ENCODE data around the gene ZNF205.
"Not testable (repeated sequence)": the region's sequence is repeated elsewhere in the genome, so short reads cannot be mapped to it uniquely, and the experiment has no call there.

The ZNF205 gene
- 0 to 0.54 (median 0.04) reads per million in 4 experiments for total RNA-seq

DNA sequence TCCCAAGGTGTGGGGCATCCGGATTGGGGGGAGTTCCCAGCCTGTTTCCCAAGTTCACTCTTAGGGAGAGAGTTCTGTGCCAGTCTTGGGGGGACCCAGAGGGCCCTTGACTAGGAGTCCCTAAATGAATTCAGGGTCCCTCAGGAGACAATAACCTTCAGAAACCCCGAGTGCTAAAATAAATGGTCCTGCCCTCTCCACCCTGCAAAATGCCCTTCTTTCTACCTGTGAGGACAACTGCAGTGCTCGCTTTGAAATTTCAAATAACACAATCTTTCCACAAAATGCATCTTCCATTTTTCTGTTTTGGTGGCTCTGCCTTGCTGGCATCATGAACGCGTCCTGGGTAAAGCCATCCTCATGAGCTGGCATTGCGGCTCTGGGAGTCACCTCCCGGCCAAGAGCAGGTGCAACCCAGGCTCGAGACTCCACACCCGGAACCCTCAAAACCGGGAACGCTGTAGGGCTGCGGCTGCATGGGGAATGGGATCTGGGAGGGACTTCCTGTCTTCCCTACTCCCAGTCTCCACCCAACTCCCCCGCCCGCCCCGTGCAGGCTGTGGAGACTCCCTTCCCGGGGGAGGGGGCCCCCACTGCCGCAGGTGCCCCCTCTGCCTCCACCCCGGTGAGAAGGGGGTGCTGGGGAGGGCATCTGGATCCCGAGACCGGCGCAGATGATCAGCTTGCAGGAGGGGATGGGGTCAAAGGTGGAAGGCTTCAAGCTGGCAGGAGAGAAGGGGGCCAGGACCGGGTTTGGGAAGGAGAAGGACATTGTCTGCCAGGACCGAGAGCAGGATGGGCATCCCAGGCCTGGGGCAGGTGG lies at the start of gene ZNF205:
TSS of gene ZNF205 (plus strand) at position 529 of the 823 bp plus-strand sequence. CDS start 845 bp downstream, outside the sequence.
- no peak for DNase-seq

DNA sequence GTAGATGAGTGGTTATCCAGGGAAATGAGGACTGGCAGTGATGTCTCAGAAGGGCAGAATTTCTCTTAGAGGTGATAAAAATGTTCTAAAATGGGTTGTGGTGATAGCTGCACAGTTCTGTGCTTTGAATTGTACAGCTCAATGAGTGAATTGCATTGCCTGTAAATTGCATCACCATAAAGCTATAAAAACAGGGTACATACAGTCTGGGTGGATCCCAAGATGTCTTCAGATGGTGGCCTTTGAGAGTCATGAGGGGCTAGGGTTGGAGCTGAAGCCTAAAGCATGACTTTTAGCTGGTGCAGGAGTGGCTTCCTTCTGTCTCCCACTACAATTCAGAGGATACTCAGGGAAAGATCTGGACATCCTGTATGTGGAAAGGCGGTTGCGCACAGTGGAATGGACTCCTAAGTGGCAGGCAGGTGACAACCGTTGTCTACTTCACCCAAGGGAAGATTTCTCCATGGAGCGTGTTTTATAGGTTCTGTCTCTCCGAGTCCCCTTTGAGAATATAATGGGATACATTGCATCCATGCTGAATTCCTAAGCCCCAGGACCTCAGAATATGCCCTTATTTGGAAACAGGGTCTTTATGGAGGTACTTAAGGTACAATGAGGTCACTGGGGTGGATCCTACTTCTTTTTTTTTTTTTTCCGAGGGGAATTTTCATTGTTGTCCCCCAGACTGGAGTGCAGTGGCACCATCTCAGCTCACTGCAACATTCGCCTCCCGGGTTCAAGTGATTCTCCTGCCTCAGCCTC lies 48.6 kb upstream of the ZNF205 start:
- no peak for DNase-seq

DNA sequence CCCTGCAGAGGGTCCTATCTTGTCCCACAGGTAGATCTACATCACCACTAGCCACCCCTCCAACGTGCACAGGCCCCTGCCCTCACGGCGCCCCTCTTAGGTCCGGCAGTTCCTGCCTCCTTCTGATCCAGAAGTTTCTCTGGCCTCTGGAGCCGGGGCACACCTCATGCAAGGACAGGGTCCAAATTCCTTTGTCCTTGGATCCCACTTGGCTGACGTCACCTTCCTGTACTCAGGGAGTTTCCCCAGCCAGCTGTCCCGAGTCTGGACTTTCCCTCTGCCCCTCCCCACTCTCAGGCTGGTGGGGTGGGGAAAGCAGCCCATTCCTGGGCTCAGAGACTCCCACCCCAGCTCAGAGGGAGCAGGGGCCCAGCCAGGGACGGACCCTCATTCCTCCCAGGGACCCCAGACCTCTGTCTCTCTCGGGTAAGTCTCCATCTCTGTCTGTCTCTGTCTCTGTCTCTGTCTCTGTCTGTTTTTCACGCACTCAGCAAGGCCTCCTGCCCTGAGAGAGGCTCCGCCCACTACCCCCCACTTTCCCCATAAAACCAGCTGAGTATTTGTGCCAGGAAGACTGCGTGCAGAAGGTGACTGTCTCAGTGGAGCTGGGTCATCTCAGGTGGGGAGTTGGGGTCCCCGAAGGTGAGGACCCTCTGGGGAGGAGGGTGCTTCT lies 47.2 kb upstream of the ZNF205 start, which contains the start of gene IL32:
TSS of gene IL32 (plus strand) at position 572 of the 673 bp plus-strand sequence. CDS start 172 bp downstream, outside the sequence.
- peak; percentile 56 for DNase-seq

DNA sequence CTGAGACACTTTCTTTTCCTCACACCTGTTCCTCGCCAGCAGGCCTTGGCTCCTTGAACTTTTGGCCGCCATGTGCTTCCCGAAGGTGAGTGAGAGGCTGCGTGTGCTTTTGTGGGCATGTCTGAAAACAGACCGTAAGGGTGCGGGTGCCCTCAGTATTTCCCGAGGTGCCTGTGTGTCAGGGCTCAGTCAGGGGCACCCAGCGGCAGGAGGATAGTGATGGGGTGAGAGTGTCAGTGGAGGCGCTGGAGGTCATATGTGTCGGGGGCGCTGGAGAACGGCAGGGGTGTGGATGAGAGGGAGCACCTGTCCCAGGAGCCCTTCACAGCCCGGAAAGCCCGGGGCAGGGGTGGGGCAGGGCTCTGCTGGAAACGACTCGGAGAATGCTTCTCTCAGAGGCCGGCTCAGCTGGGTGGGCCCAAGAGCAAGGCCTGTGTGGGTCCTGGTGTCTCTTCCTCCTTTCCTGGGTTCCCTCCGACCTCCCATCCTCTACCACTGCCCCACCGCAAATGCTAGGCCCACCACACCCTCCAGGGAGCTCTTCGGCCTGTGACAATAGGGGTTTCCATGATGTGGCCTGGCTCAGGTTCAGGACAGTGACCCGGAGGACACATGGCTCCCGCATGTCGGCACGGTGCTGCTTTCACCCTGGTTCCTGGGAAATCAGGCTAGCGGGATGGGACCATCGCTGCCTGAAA lies 46.5 kb upstream of the ZNF205 start:
- no peak for DNase-seq

DNA sequence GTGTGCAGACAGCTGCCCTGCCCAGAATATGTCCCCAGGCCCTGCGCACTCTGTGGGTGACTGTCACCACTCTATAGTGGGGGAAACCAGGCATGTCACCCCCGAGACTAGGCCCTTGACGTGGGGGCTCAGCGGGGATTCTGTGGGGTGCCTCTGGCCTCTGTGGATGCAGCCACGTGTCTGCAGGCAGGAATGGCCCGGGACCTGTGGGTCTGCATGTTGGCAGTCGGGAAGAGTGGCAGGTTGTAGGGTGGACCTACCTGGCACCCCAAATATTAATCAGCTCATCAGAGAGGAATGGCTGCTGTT lies 46.0 kb upstream of the ZNF205 start:
- DNase-seq = no peak

DNA sequence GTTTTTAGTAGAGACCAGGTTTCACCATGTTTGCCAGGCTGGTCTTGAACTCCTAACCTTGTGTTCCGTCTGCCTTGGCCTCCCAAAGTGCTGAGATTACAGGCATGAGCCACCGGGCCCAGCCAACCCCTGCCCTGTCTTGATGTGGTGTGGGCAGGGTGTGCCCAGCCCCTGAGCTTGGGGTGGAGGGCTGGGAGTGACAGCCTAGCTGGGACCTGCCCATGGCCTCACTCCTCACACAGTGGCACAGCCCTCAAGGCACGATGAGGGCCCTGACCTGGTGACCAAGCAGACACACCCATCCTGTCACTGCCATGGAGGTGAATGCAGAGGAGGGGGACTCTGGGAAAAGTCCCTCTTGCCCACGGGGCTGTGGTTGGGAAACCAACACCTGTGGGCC lies 43.9 kb upstream of the ZNF205 start:
- no peak for DNase-seq

DNA sequence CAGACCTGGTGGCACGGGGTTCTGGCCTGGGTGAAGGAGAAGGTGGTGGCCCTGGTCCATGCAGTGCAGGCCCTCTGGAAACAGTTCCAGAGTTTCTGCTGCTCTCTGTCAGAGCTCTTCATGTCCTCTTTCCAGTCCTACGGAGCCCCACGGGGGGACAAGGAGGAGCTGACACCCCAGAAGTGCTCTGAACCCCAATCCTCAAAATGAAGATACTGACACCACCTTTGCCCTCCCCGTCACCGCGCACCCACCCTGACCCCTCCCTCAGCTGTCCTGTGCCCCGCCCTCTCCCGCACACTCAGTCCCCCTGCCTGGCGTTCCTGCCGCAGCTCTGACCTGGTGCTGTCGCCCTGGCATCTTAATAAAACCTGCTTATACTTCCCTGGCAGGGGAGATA lies 43.2 kb upstream of the ZNF205 start:
- DNase-seq = not testable (repeated sequence)

DNA sequence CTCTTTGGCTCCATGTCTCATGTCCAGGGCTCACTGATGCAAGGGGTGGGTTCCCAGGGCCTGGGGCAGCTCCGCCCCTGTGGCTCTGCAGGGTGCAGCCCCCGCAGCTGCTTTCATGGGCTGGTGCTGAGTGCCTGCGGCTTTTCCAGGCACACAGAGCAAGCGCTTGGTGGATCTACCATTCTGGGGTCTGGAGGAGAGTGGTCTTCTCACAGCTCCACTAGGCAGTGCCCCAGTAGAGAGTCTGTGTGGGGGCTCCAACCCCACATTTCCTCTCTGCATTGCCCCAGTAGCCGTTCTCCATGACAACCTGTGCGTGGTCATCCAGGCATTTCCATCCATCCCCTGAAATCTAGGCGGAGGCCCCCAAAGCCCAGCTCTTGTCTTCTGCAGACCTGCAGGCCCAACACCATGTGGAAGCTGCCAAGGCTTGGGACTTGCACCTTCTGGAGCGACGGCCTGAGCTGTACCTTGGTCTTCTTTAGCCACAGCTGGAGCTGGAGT lies 41.7 kb upstream of the ZNF205 start:
- DNase-seq = no peak

DNA sequence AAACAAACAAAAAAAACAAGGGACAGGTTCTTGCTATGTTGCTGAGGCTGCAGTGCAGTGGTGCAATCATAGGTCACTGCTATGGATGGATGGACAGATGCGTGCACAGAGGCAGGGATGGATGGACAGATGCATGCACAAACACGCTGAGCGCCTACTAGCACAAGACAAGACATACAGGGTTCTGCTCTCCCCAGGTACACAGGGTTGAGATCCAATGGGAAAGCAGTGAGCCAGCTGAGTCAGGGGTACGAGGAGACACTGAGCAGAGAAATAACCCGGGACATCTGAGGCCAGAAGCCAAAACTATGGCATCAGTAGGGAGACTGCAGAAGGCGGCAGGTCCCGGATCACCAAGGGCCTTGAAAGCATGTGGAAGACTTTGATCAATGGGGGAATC lies 40.7 kb upstream of the ZNF205 start:
- DNase-seq = no peak

DNA sequence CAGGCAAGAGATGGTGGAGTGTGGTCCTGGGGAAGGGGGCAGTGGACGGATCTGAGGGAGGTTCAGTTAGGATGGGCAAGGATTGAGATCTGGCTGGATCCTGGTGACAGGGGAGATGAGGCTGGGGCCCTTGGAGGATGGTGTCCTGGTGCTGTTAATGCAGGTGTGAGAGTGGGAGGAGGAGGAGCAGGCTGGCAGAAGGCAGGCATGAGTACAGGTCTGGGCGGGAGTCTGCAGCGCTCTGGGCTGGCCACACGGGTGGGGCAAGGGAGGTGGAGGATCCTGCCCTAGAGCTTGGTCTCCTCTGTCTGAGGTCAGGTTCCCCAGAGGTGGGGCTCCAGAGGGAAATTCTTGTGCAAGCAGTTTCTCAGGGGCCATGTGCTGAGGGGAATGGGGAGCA lies 40.2 kb upstream of the ZNF205 start:
- DNase-seq = not testable (repeated sequence)

DNA sequence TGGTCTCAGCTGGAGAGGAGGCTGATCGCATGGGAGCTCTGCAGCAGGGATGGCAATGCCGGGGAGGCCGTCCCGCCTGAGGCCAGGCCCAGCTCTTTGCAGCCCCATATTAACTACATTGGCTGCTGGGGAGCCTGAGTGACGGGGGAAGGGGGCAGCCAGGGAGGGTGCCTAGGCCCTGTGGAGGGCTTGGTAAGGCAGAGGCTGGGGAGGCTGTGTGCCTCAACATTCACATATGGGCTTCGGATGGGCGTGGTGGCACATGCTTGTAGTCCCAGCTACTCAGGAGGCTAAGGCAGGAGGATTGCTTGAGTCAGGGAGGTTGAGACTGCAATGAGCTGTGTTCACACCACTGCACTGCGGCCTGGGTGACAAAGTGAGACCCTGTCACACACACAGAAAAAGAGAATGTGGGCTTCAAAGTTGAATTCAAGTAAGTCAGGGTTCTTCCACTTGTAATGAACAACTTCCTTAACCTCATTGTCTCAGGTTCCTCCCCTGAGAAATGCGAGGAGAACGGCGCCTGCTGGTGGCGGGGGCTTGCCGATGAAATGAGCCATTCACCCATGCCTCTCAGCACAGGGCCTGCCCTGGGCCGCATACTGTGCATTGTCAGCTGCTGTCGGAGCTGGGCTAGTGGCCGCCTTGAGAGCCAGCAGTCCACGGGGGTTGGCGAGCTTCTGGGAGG lies 39.7 kb upstream of the ZNF205 start:
- DNase-seq = not testable (repeated sequence)

DNA sequence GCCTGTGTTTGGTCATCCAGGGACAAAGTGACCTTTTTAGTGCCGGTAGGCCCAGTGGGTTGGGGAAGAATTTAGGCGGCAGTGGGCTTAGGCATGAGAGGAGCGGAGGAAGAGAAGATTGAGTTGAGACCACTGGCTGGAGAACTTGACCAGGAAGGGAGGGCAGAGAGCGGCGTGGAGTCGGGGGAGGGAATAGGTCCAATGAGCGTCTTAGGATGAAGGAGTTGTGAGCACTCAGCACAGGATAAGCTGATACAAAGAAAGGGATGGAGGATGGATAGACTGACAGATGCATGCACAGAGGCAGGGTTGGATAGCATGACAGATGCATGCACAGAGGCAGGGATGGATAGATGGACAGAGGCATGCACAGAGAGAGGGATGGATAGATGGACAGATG lies 38.9 kb upstream of the ZNF205 start:
- no peak for DNase-seq

DNA sequence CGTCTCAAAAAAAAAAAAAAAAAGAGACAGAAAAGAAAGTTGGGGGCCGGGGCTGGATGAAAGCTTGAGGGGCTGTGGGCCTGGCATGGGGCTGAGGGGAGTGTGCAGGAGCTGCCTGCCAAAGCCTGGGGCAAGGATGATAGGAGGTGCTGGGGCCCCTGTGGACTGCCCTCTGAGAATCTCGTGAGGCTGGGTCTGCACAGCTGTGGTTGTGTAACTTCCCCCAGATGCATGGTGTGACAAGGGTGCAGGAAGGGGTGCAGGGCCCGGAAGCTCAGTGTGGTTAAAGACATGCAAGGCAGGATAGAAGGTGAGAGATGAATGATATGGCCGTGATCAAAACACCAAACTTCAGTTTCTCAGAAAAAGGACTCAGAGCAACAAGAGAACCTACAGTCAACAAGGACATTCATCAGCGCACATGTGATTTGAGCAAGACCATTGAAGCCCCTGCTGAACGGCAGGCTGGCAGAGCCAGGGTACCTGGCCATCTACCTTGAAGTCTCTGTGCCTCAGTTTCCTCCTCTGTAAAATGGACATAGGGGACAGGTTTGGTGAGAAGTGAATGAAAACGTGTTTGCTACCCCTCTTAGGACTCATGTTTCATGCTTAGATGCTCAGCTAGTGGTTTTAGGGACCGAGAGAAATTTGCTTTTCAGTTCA lies 37.4 kb upstream of the ZNF205 start:
- peak; percentile 51 for DNase-seq

DNA sequence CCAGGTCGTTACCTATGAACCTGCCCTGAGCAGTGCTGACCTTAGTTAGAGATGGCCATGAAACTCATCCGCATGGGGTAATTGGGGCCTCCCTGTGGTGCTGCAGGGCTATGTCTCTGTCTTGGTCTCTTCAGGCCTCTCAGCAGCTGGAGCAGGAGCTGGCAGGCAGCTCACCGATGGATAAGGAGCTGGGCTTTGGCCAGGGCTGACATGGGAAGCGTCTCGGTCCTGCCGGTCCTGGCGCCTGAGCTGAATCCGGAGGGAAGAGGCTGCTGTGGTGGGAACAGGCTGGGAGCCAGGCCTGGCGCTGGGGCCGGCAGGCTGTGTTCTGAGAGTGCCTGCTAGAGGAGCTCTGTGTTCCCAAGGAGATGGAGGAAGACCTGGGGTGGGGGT lies 36.9 kb upstream of the ZNF205 start:
- DNase-seq = no peak

DNA sequence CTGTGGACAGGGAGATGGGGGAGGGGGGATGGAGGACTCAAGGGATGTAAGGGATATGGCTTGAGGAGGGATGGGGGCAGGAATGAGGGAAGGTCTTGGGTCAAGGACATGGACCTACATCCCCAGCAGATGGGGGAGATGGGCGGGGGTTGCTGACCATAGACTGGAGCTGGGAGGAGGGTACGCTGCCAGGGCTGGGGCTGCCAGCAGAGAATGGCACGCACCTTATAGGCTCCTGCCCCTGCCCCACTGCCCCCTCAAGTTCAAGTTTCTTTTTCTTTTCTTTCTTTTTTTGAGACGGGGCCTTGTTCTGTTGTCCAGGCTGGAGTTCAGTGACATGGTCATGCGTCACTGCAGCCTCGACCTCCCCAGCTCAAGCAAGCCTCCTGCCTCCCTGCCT lies 36.4 kb upstream of the ZNF205 start:
- DNase-seq = not testable (repeated sequence)

DNA sequence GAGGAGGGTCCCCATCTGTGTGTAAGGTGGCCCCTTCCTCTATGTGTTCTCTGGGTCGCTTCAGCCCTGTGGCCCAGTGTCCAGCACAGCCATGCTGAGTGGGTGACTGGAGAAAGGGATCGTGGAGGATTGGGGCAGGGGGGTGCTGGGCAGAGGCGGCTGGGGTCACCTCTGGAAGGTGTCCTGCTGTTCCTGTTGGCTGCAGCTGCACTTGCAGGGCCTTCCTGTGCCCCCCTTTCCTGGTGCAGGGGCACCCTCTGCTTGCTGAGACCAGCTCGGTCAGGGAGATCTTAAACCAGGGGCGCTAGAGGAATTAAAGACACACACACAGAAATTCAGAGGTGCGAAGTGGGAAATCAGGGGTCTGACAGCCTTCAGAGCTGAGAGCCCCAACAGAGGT lies 35.8 kb upstream of the ZNF205 start:
- DNase-seq = no peak

DNA sequence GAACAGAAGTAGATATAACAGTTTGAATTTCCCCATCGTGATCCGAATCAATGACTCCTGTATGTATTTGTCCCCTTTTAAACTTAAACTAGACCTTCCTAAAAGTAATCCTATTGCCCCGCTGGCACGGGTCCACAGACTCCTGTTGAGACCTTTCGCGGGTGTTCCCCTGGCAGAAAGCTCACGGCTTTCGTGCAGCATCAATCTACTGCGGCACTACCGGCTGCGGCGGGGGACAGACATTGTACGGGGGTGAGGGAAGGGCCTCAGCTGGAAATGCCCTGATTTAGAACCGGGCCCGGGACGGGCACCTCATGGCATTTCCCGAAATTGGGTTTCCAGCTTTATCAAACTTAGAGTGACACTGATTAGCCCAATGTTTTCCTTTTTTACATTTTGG lies 32.4 kb upstream of the ZNF205 start:
- no peak for DNase-seq

DNA sequence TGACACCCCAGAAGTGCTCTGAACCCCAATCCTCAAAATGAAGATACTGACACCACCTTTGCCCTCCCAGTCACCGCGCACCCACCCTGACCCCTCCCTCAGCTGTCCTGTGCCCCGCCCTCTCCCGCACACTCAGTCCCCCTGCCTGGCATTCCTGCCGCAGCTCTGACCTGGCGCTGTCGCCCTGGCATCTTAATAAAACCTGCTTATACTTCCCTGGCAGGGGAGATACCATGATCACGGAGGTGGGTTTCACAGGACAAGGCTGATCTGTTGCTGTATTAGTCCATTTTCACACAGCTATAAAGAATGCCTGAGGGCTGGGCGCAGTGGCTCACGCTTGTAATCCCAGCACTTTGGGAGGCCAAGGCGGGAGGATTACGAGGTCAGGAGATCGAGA lies 30.4 kb upstream of the ZNF205 start:
- DNase-seq = not testable (repeated sequence)

DNA sequence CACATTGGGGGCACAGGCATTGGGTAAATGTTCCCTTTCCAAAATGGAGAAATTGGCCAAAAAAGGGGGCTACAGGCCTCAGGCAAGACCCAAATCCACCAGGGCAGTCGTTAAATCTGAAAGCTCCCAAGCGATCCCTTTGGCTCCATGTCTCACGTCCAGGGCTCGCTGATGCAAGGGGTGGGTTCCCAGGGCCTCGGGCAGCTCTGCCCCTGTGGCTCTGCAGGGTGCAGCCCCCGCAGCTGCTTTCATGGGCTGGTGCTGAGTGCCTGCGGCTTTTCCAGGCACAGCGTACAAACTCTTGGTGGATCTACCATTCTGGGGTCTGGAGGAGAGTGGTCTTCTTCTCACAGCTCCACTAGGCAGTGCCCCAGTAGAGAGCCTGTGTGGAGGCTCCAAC lies 29.0 kb upstream of the ZNF205 start:
- not testable (repeated sequence) for DNase-seq

DNA sequence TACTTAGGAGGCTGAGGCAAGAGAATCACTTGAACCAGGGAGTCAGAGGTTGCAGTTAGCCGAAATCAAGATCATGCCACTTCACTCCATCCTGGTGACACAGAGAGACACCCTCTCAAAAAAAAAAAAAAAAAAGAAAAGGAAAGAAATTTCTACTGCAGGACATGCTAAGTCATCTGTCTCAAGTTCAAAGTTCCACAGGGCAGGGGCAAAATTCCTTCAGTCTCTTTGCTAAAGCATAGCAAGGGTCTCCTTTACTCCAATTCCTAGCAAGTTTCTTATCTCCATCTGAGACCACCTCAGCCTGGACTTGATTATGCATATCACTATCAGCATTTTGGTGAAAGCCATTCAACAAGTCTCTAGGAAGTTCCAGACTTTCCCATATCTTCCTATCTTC lies 27.9 kb upstream of the ZNF205 start:
- DNase-seq = no peak

DNA sequence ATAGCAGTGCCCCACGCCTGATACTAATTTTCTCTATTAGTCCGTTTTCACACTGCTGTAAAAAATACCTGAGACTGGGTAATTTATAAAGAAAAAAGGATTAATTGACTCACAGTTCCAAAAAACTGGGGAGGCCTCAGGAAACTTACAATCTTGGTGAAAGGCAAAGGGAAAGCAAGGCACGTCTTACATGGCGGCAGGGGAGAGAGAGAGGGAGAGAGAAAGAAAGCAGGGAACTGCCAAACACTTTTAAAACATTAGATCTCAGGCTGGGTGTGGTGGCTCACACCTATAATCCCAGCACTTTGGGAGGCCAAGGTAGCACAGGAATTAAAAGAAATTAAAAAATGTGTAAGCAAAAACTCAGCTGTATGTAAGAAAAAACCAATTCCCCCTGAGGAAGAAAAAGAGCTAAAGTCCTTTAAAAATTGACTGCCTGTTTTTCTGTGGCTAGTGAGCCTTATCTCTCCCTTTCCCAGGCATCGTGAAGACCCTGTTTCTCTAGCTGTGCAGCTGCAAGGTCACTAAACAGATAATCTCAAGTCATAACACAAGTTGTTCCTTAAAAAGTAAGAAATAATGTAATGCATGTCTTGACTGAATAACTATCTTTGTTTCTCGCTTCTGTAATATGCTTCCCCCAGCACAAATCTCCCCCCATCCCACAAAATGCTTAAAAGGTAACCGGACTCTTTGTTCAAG lies 27.3 kb upstream of the ZNF205 start:
- no peak for DNase-seq
